Common myeloid progenitor, CD34-positive (primary cell): Measurements from ENCODE around the gene CEP70.
"Not testable (repeated sequence)": the region's sequence is repeated elsewhere in the genome, so short reads cannot be mapped to it uniquely, and the experiment has no call there.

ENCODE experiments used
- CTCF ChIA-PET: fragments of 350-600 bp; sonication (Branson Sonifier 250); formaldehyde crosslinking; loops from one replicate; lab custom pipeline; 2021; ENCODE audit warnings: antibody characterized with exemption; lab: Charles Lee
- POLR2A ChIA-PET: fragments of 350-600 bp; sonication (Branson Sonifier 250); formaldehyde crosslinking; loops from one replicate; lab custom pipeline; 2021; ENCODE audit warnings: antibody characterized with exemption; lab: Charles Lee
- DNase-seq, 3 donors: peaks; one replicate each; pipeline versions ENCODE4 v3.0.0 to v3.0.0-alpha.2; 2013
- H3K27ac ChIP-seq, 2 experiments: 1 replicate in 1 of 2; 2 replicates in 1 of 2; pipeline ENCODE4 v1.7.0; 2013; ENCODE audit warnings: inconsistent platforms in 2 of 2, low read length in 2 of 2, mild to moderate bottlenecking in 2 of 2, low read depth in 1 of 2, moderate library complexity in 1 of 2; ENCODE audit not compliant: severe bottlenecking in 2 of 2, insufficient read depth in 1 of 2, poor library complexity in 1 of 2
- H3K27me3 ChIP-seq, 5 experiments: replicated peaks in 2 of 5; 1 replicate in 3 of 5; 2 replicates in 2 of 5; pipeline versions ENCODE4 v1.6.1 to v1.7.0; 2013; ENCODE audit warnings: low read length in 4 of 5, mild to moderate bottlenecking in 2 of 5, moderate library complexity in 2 of 5, inconsistent platforms in 1 of 5; ENCODE audit not compliant: insufficient read depth in 5 of 5, control insufficient read depth in 4 of 5
- H3K36me3 ChIP-seq, 4 experiments: 1 replicate in 2 of 4; 2 replicates in 2 of 4; pipeline versions ENCODE4 v1.6.1 to v1.7.0; 2013; ENCODE audit warnings: low read length in 3 of 4, control low read depth in 1 of 4, mild to moderate bottlenecking in 1 of 4; ENCODE audit not compliant: control insufficient read depth in 4 of 4, insufficient read depth in 4 of 4
- H3K4me1 ChIP-seq, 4 experiments: 1 replicate in 3 of 4; 2 replicates in 1 of 4; pipeline versions ENCODE4 v1.6.1 to v1.7.1; 2013; ENCODE audit warnings: low read length in 3 of 4, mild to moderate bottlenecking in 3 of 4, control low read depth in 1 of 4, inconsistent platforms in 1 of 4, moderate library complexity in 1 of 4; ENCODE audit not compliant: control insufficient read depth in 4 of 4, insufficient read depth in 4 of 4; ENCODE audit errors: control extremely low read depth in 1 of 4
- H3K4me3 ChIP-seq, 7 experiments: 1 replicate in 4 of 7; 2 replicates in 3 of 7; pipeline versions ENCODE4 v1.5.1 to v1.7.0; 2013; ENCODE audit warnings: mild to moderate bottlenecking in 7 of 7, low read length in 6 of 7, moderate library complexity in 6 of 7, inconsistent platforms in 2 of 7, low read depth in 2 of 7, control low read depth in 1 of 7; ENCODE audit not compliant: insufficient read depth in 4 of 7, control insufficient read depth in 1 of 7; ENCODE audit errors: extremely low read depth in 1 of 7
- H3K9me3 ChIP-seq, 5 experiments: 1 replicate in 4 of 5; 2 replicates in 1 of 5; pipeline versions ENCODE4 v1.6.1 to v1.7.1; 2013; ENCODE audit warnings: low read length in 4 of 5, mild to moderate bottlenecking in 2 of 5, inconsistent platforms in 1 of 5, low read depth in 1 of 5, moderate library complexity in 1 of 5; ENCODE audit not compliant: control insufficient read depth in 4 of 5, insufficient read depth in 2 of 5; ENCODE audit errors: control extremely low read depth in 1 of 5
- WGBS: methylation state at CpG from one replicate; pipeline ENCODE4 v1.1.5; 2013; ENCODE audit not compliant: insufficient coverage; 5-methylcytosine and 5-hydroxymethylcytosine counted together

CEP70 gene

GRCh38 chr3:138604106-138604595 is 10.1 kb upstream of the CEP70 start:
- H3K27ac ChIP-seq, H3K9me3 ChIP-seq, H3K27me3 ChIP-seq, CTCF ChIA-PET, H3K4me3 ChIP-seq, DNase-seq, H3K36me3 ChIP-seq, POLR2A ChIA-PET: not testable (repeated sequence)
- peaks cover 0 to 10% (median 8%) of the 10 kb centered on the region in 4 experiments for H3K4me1 ChIP-seq
- 100% methylated on average over 3 of the region's 5 CpGs for WGBS

- peaks cover 0 to 15% (median 7%) of the 10 kb centered on the region in 5 experiments for H3K9me3 ChIP-seq
- CTCF ChIA-PET, POLR2A ChIA-PET, H3K27me3 ChIP-seq, H3K36me3 ChIP-seq, H3K4me1 ChIP-seq, H3K27ac ChIP-seq, H3K4me3 ChIP-seq: not testable (repeated sequence)
- peak in 2 of 3 donors; percentile 40 to 48 for DNase-seq
- WGBS = 100% methylated on average over 1 of the region's 2 CpGs
Observed at GRCh38 chr3:138601661-138602060, 7.6 kb upstream of the CEP70 start.

- Histone ChIP-seq H3K36me3 (no peaks in the 10 kb centered on the region), H3K4me3 (no peak overlapping the region), H3K4me1 (peaks cover 0 to 8% (median 6%) of the 10 kb centered on the region in 4 experiments), H3K27ac (no peak overlapping the region), H3K9me3 (peaks cover 0 to 15% (median 7%) of the 10 kb centered on the region in 5 experiments), H3K27me3 (no peaks in the 10 kb centered on the region)
- ChIA-PET POLR2A (interaction anchor here (0.6 kb wide), 1 partner anchor 345 kb away, joined by 4 read pairs; no protein-coding TSS in a partner anchor), CTCF (interaction anchor here (0.6 to 1.5 kb wide), 4 partner anchors 312 to 348 kb away, joined by 3 to 4 read pairs (median 4); no protein-coding TSS in a partner anchor)
- peak in 2 of 3 donors; percentile 23 to 29 for DNase-seq
- 33% methylated on average over 5 of the region's 8 CpGs for WGBS
Observed at GRCh38 chr3:138600100-138600745, 6.2 kb upstream of the CEP70 start.

GRCh38 chr3:138598534-138598933 is 4.5 kb upstream of the CEP70 start:
- H3K36me3 ChIP-seq = no peaks in the 10 kb centered on the region
- no peak overlapping the region for H3K4me3 ChIP-seq
- no peak overlapping the region for H3K27ac ChIP-seq
- ChIA-PET CTCF (interaction anchor here (1.0 to 2.0 kb wide), 5 partner anchors 313 to 329 kb away, joined by 3 to 6 read pairs (median 4); no protein-coding TSS in a partner anchor), POLR2A (no interaction called here)
- H3K4me1 ChIP-seq = peaks cover 3 to 21% (median 17%) of the 10 kb centered on the region in 4 experiments
- no peak for DNase-seq
- 89% methylated on average over 2 of the region's 3 CpGs for WGBS
- H3K9me3 ChIP-seq = peaks cover 0 to 15% (median 7%) of the 10 kb centered on the region in 5 experiments
- no peaks in the 10 kb centered on the region for H3K27me3 ChIP-seq

- H3K4me3 ChIP-seq, DNase-seq, H3K27me3 ChIP-seq, POLR2A ChIA-PET, H3K9me3 ChIP-seq, H3K36me3 ChIP-seq, H3K27ac ChIP-seq: not testable (repeated sequence)
- H3K4me1 ChIP-seq = peaks cover 3 to 32% (median 21%) of the 10 kb centered on the region in 4 experiments
- CTCF ChIA-PET = interaction anchor here (0.8 to 2.0 kb wide), 3 partner anchors 8 to 326 kb away, joined by 3 to 6 read pairs (median 3); no protein-coding TSS in a partner anchor
- no CpG with 5 or more reads among the region's 6 CpGs for WGBS
Observed at GRCh38 chr3:138597186-138597976, 3.3 kb upstream of the CEP70 start.

GRCh38 chr3:138594935-138595610 is 1.0 kb upstream of the CEP70 start:
- WGBS = 14% methylated on average over 3 of the region's 6 CpGs
- H3K9me3 ChIP-seq = peaks cover 0 to 8% (median 2%) of the 10 kb centered on the region in 5 experiments
- peaks cover 0 to 4% (median 2%) of the 10 kb centered on the region in 4 experiments for H3K36me3 ChIP-seq
- no peaks in the 10 kb centered on the region for H3K27me3 ChIP-seq
- H3K4me3 ChIP-seq = peak overlapping the region in 5 of 7 experiments; percentile 79 to 97 (median 90)
- peaks cover 3 to 37% (median 21%) of the 10 kb centered on the region in 4 experiments for H3K4me1 ChIP-seq
- peak overlapping the region in 1 of 2 experiments; percentile 94 for H3K27ac ChIP-seq
- peak; percentile 64 to 94 (median 88) for DNase-seq
- POLR2A ChIA-PET = interaction anchor here (0.6 to 2.2 kb wide), 4 partner anchors 14 to 1533 kb away, joined by 3 to 11 read pairs (median 6); partner anchors contain the start of gene FAIM
- CTCF ChIA-PET = interaction anchor here (0.7 to 5.6 kb wide), 22 partner anchors 8 to 341 kb away, joined by 3 to 92 read pairs (median 5); partner anchors contain the start of gene FAIM
